ENCODE results near the gene DNAH7.

DNA sequence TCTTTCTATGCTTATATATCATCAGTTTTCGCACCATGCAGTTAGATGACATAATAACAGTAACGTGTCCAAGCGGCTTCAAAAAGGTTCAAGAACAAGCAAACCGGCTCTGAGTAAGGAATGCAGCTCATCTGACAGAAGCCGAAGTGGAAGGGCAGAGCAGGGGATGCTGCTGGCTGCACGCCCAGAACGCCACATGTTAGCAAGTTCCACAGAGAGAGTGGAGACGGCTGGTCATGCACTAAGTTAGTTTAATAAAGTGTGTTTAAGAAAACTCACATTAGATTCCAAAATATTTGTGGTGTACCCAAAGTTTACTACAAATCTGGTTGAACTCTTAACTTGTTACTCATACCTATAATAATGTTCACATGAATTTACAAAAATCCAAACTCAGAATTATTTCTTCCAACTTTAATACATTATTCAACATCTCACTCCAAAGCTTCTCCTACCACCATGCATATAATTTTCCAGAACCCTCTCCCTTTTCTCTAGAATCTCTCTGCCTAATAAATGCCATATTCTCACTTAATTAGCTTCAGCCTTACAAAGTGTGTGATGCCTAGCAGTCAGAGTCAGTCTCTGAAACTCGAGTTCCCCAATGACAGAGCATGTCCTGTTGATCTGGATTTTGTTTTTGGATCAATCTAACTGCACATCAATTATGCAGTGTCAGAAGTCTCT is 170.0 kb downstream of the DNAH7 start:
- TF ChIP-seq EGR1 (IDR thresholded peaks at IDR 0.05; ENCODE audit: borderline replicate concordance, low read depth, low read length) = no peak
- no peak for TF ChIP-seq BCL11A (IDR thresholded peaks at IDR 0.05; ENCODE audit: low read depth in 2 of 2, low read length in 2 of 2)
- no peak for TF ChIP-seq EP300 (IDR thresholded peaks at IDR 0.05; ENCODE audit: borderline replicate concordance in 1 of 2, low read depth in 2 of 2, low read length in 2 of 2)
- TF ChIP-seq, protein P1, sequence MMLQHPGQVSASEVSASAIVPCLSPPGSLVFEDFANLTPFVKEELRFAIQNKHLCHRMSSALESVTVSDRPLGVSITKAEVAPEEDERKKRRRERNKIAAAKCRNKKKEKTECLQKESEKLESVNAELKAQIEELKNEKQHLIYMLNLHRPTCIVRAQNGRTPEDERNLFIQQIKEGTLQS (IDR thresholded peaks at IDR 0.05; ENCODE audit: insufficient read depth, low read depth, low read length) = no peak
- no peak for TF ChIP-seq POLR2A (IDR thresholded peaks at IDR 0.05; ENCODE audit: control extremely low read depth in 1 of 2, low read depth in 2 of 2, low read length in 2 of 2)
- TF ChIP-seq, protein P2, sequence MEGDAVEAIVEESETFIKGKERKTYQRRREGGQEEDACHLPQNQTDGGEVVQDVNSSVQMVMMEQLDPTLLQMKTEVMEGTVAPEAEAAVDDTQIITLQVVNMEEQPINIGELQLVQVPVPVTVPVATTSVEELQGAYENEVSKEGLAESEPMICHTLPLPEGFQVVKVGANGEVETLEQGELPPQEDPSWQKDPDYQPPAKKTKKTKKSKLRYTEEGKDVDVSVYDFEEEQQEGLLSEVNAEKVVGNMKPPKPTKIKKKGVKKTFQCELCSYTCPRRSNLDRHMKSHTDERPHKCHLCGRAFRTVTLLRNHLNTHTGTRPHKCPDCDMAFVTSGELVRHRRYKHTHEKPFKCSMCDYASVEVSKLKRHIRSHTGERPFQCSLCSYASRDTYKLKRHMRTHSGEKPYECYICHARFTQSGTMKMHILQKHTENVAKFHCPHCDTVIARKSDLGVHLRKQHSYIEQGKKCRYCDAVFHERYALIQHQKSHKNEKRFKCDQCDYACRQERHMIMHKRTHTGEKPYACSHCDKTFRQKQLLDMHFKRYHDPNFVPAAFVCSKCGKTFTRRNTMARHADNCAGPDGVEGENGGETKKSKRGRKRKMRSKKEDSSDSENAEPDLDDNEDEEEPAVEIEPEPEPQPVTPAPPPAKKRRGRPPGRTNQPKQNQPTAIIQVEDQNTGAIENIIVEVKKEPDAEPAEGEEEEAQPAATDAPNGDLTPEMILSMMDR (IDR thresholded peaks at IDR 0.05; ENCODE audit: control extremely low read depth in 1 of 3, insufficient read depth in 1 of 3, low read depth in 1 of 3, low read length in 3 of 3) = no peak
- TF ChIP-seq, protein P3, sequence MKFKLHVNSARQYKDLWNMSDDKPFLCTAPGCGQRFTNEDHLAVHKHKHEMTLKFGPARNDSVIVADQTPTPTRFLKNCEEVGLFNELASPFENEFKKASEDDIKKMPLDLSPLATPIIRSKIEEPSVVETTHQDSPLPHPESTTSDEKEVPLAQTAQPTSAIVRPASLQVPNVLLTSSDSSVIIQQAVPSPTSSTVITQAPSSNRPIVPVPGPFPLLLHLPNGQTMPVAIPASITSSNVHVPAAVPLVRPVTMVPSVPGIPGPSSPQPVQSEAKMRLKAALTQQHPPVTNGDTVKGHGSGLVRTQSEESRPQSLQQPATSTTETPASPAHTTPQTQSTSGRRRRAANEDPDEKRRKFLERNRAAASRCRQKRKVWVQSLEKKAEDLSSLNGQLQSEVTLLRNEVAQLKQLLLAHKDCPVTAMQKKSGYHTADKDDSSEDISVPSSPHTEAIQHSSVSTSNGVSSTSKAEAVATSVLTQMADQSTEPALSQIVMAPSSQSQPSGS (IDR thresholded peaks at IDR 0.05; ENCODE audit: low read length) = no peak
- TF ChIP-seq MAFK (IDR thresholded peaks at IDR 0.05; ENCODE audit: low read depth, low read length) = no peak
- TF ChIP-seq, protein P4, sequence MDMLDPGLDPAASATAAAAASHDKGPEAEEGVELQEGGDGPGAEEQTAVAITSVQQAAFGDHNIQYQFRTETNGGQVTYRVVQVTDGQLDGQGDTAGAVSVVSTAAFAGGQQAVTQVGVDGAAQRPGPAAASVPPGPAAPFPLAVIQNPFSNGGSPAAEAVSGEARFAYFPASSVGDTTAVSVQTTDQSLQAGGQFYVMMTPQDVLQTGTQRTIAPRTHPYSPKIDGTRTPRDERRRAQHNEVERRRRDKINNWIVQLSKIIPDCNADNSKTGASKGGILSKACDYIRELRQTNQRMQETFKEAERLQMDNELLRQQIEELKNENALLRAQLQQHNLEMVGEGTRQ (IDR thresholded peaks at IDR 0.05; ENCODE audit: low read length) = no peak
- no peak for TF ChIP-seq GABPA (IDR thresholded peaks at IDR 0.05; ENCODE audit: borderline replicate concordance, insufficient read depth, low read length)
- TF ChIP-seq KDM1A (IDR thresholded peaks at IDR 0.05; ENCODE audit: borderline replicate concordance, low read length) = no peak
